Panc1 (cell line): ENCODE results near the gene GPC6. TPM values are rescaled to one million over a fixed set of nuclear protein-coding genes. Genes with fewer than 3 reads are reported as not detected.

ENCODE experiments used
- ATAC-seq: fragments of 200-7000 bp; cut with Tn5 transposase; 2 replicates; pipeline ENCODE4 v1.9.1; 2020; ENCODE audit warnings: mild to moderate bottlenecking, moderate library complexity
- BruUV-seq: library from RNA; stranded (reverse); fragments of 400-500 nt; replicated peaks from 2 replicates; lab custom pipeline; 2021; lab: Mats Ljungman, UMichigan
- CTCF ChIA-PET: fragments of 300-600 bp; sonication (Branson Sonifier 250); formaldehyde crosslinking; loops from one replicate; lab custom pipeline; 2022; ENCODE audit warnings: antibody characterized with exemption; lab: Charles Lee
- POLR2A ChIA-PET: fragments of 300-600 bp; sonication (Branson Sonifier 250); formaldehyde crosslinking; loops from one replicate; lab custom pipeline; 2022; ENCODE audit warnings: antibody characterized with exemption; lab: Charles Lee
- DNase-seq: peaks from one replicate; pipeline ENCODE4 v3.0.0-alpha.2; 2010; ENCODE audit warnings: low read depth, low spot score
- H3K27ac ChIP-seq: 2 replicates; pipeline ENCODE4 v1.5.1; 2011; ENCODE audit warnings: mild to moderate bottlenecking, low read length, inconsistent platforms
- H3K27me3 ChIP-seq: fragments of 200-500 bp; sonication (Bioruptor generic); 2 replicates; pipeline ENCODE4 v1.6.0; 2014; ENCODE audit warnings: low read length, inconsistent platforms; ENCODE audit not compliant: control insufficient read depth, insufficient read depth
- H3K36me3 ChIP-seq: fragments of 200-500 bp; sonication (Bioruptor generic); 2 replicates; pipeline ENCODE4 v1.5.1; 2014; ENCODE audit warnings: inconsistent platforms, mild to moderate bottlenecking, low read length, moderate library complexity; ENCODE audit not compliant: control insufficient read depth, insufficient read depth
- H3K4me1 ChIP-seq: 2 replicates; pipeline ENCODE4 v1.5.1; 2011; ENCODE audit warnings: inconsistent platforms, mild to moderate bottlenecking, low read length, moderate library complexity; ENCODE audit not compliant: control insufficient read depth, insufficient read depth
- H3K4me3 ChIP-seq, 2 experiments: 2 replicates each; pipeline ENCODE4 v1.5.1; 2011 to 2012; ENCODE audit warnings: low read depth in 2 of 2, low read length in 2 of 2, mild to moderate bottlenecking in 2 of 2, inconsistent platforms in 1 of 2, moderate library complexity in 1 of 2
- H3K9me3 ChIP-seq: fragments of 200-500 bp; sonication (Bioruptor generic); 2 replicates; pipeline ENCODE4 v1.5.1; 2014; ENCODE audit warnings: low read depth, mild to moderate bottlenecking, inconsistent platforms, low read length, moderate library complexity; ENCODE audit not compliant: control insufficient read depth, insufficient read depth
- CTCF ChIP-seq: fragments of 450-650 bp; IDR thresholded peaks from 2 replicates; pipeline ENCODE4 v1.5.1; 2017; ENCODE audit warnings: mild to moderate bottlenecking
- POLR2AphosphoS5 ChIP-seq: IDR thresholded peaks from 2 replicates; pipeline ENCODE4 v1.6.1; 2012; ENCODE audit warnings: mild to moderate bottlenecking, low read depth, low read length, moderate library complexity
- REST ChIP-seq, 2 experiments: IDR thresholded peaks; 2 replicates each; pipeline ENCODE4 v1.6.1; 2011 to 2012; ENCODE audit warnings: low read depth in 2 of 2, control low read depth in 1 of 2, low read length in 1 of 2, mild to moderate bottlenecking in 1 of 2, moderate library complexity in 1 of 2; ENCODE audit not compliant: insufficient read depth in 1 of 2
- SIN3A ChIP-seq: IDR thresholded peaks from 2 replicates; pipeline ENCODE4 v1.6.1; 2012; ENCODE audit warnings: low read depth, mild to moderate bottlenecking, low read length, moderate library complexity, borderline replicate concordance; ENCODE audit not compliant: insufficient read depth
- TCF7L2 ChIP-seq: IDR thresholded peaks from 2 replicates; pipeline ENCODE4 v1.6.1; 2011; ENCODE audit warnings: mild to moderate bottlenecking, low read depth, low read length, inconsistent platforms
- in situ Hi-C: cut with HindIII; loops from 2 replicates; pipeline ENCODE4 v1.10.0; 2016; ENCODE audit warnings: low sequenced_read_pairs, low pct_unique_long_range_greater_than_20kb
- intact Hi-C: fragments of 100-400 bp; cut with micrococcal nuclease; formaldehyde crosslinking; loops from one replicate; pipeline ENCODE4 v1.10.0; 2022; ENCODE audit not compliant: unreplicated experiment
- total RNA-seq: library from RNA; stranded (reverse); gene quantifications from one replicate; pipeline ENCODE4 v1.2.1, GENCODE V29; 2021; ENCODE audit not compliant: unreplicated experiment

GPC6 gene
- total RNA-seq, 1 experiment from 2014 or later: 4.8 TPM

- no peak overlapping the region for H3K27ac ChIP-seq
- no peak overlapping the region for H3K4me3 ChIP-seq
- no TSS peak for BruUV-seq
- H3K27me3 ChIP-seq: no peaks in the 10 kb centered on the region
- H3K36me3 ChIP-seq: no peaks in the 10 kb centered on the region
- in situ Hi-C loops (no loop called here), intact Hi-C loops (no loop called here)
- H3K4me1 ChIP-seq: no peaks in the 10 kb centered on the region
- ChIA-PET POLR2A (no interaction called here), CTCF (interaction anchor here (0.6 kb wide), 1 partner anchor 215 kb away, joined by 3 read pairs; no protein-coding TSS in a partner anchor)
- ATAC-seq: no peak
- DNase-seq: no peak
- H3K9me3 ChIP-seq: no peaks in the 10 kb centered on the region
- TF ChIP-seq TCF7L2 (no peak), REST (IDR thresholded peaks at IDR 0.05; ENCODE audit: insufficient read depth in 1 of 2, low read depth in 2 of 2, low read length in 1 of 2) (no peak), CTCF (no peak), POLR2AphosphoS5 (no peak), SIN3A (no peak)
Observed at GRCh38 chr13:94119360-94119936, 892.8 kb downstream of the GPC6 start.

- ATAC-seq: no peak
- no peak overlapping the region for H3K27ac ChIP-seq
- no TSS peak for BruUV-seq
- TF ChIP-seq TCF7L2 (no peak), REST (IDR thresholded peaks at IDR 0.05; ENCODE audit: insufficient read depth in 1 of 2, low read depth in 2 of 2, low read length in 1 of 2) (no peak), SIN3A (no peak), CTCF (no peak), POLR2AphosphoS5 (no peak)
- H3K36me3 ChIP-seq: no peaks in the 10 kb centered on the region
- no peak overlapping the region for H3K4me3 ChIP-seq
- no peaks in the 10 kb centered on the region for H3K4me1 ChIP-seq
- intact Hi-C loops (no loop called here), in situ Hi-C loops (no loop called here)
- H3K27me3 ChIP-seq: no peaks in the 10 kb centered on the region
- CTCF ChIA-PET: no interaction called here
- H3K9me3 ChIP-seq: no peaks in the 10 kb centered on the region
- DNase-seq: no peak
- POLR2A ChIA-PET: no interaction called here
Observed at GRCh38 chr13:94120878-94121277, 894.3 kb downstream of the GPC6 start.
